PFSK-1 (cell line): ENCODE measurements around the gene SETD2.

Source experiments
- FOXP2 ChIP-seq: optimal IDR thresholded peaks from 2 replicates; pipeline ENCODE3; 2011; ENCODE audit warnings: borderline replicate concordance, control low read depth, inconsistent platforms; ENCODE audit not compliant: insufficient read depth; ENCODE audit errors: extremely low read length, extremely low read depth
- POLR2AphosphoS5 ChIP-seq: IDR thresholded peaks from 2 replicates; pipeline ENCODE4 v1.6.1; 2012; ENCODE audit warnings: low read depth, mild to moderate bottlenecking, control low read depth, low read length, moderate library complexity
- REST ChIP-seq, 2 experiments: IDR thresholded peaks; 2 replicates each; pipeline versions ENCODE4 v1.6.1 to v1.8.0; 2011 to 2012; ENCODE audit warnings: low read depth in 2 of 2, low read length in 2 of 2, control low read depth in 1 of 2, inconsistent platforms in 1 of 2, mild to moderate bottlenecking in 1 of 2, moderate library complexity in 1 of 2; ENCODE audit not compliant: insufficient read depth in 1 of 2
- SIN3A ChIP-seq: IDR thresholded peaks from 2 replicates; pipeline ENCODE4 v1.6.1; 2012; ENCODE audit warnings: mild to moderate bottlenecking, low read length, moderate library complexity, borderline replicate concordance; ENCODE audit not compliant: insufficient read depth
- TAF1 ChIP-seq: IDR thresholded peaks from 2 replicates; pipeline ENCODE4 v1.6.1; 2012; ENCODE audit warnings: low read length, control low read depth, borderline replicate concordance; ENCODE audit not compliant: insufficient read depth

Gene SETD2

DNA sequence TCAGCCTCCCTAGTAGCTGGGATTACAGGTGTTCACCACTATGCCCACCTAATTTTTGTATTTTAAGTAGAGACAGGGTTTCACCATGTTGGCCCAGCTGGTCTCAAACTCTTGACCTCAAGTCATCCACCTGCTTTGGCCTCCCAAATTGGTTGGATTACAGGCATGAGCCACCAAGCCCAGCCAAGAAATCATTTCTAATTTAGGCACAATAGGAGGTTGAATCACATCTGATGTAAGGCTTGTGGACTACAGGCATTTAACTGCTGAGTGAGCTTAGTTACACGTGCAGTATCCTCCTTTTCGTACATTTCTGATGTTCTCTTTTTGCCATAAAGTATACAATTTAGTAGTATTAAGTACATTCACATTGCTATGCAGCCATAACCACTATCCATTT, 31.1 kb upstream of the SETD2 start:
- TF ChIP-seq REST (IDR thresholded peaks at IDR 0.05; ENCODE audit: insufficient read depth in 1 of 2, low read depth in 2 of 2, low read length in 2 of 2) (no peak), POLR2AphosphoS5 (no peak), SIN3A (no peak), TAF1 (no peak), FOXP2 (no peak)

- TF ChIP-seq SIN3A, result no peak
- TF ChIP-seq TAF1, result no peak
- no peak for TF ChIP-seq FOXP2
Measured at GRCh38 chr3:47193871-47194859, 30.3 kb upstream of the SETD2 start.

DNA sequence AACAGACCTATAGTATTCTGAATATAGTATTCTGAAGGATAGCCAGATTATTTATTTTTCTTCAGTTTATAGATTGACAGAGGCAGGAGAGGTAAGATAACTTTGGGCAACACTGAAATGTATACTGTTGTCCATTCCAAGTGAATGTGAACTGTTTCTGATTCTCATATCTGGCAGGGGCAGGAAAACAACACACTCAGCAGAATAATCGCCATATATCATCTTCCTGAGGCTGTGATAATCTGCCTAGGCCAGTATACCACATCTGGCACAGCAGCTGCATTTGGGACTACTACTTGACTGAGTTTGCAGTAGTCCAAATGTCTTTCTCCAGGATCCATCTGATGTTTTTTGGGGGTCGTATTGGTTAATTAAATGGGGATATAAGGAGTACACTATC, 22.4 kb upstream of the SETD2 start:
- TF ChIP-seq SIN3A (no peak), POLR2AphosphoS5 (no peak), TAF1 (no peak), REST (IDR thresholded peaks at IDR 0.05; ENCODE audit: insufficient read depth in 1 of 2, low read depth in 2 of 2, low read length in 2 of 2) (no peak), FOXP2 (no peak)

DNA sequence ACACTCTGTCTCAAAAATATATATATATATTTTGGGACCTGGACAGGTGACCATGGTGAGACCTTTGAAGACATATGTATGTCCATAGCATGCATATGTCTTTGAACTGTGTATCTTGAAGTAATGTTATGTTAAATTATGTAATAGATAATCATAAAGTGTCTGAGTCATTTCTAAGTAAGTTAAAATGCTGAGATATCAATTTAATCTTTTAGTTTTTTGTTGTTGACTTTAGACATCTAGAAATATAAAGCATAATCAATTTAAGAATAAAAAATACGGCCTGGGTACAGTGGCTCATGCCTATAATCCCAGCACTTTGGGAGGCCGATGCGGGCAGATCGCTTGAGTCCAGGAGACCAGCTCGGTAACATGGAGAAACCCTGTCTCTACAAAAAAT, 12.7 kb upstream of the SETD2 start:
- TF ChIP-seq REST (IDR thresholded peaks at IDR 0.05; ENCODE audit: insufficient read depth in 1 of 2, low read depth in 2 of 2, low read length in 2 of 2) (no peak), SIN3A (no peak), FOXP2 (no peak), POLR2AphosphoS5 (no peak), TAF1 (no peak)

GRCh38 chr3:47163169-47164006, 525 bp downstream of the SETD2 start:
- TF ChIP-seq POLR2AphosphoS5, result no peak
- TF ChIP-seq REST (IDR thresholded peaks at IDR 0.05; ENCODE audit: insufficient read depth in 1 of 2, low read depth in 2 of 2, low read length in 2 of 2), result no peak
- TF ChIP-seq SIN3A, result no peak
- TF ChIP-seq TAF1, result no peak
- no peak for TF ChIP-seq FOXP2
